Nephron (organoid): Measurements from ENCODE around the gene GMIP.

Source experiments
- H3K27ac Mint-ChIP-seq, 3 experiments: 2 replicates each; pipeline ENCODE4 v1.8.0; 2020; ENCODE audit warnings: mixed read lengths in 3 of 3, mild to moderate bottlenecking in 2 of 3, moderate library complexity in 1 of 3
- H3K27me3 Mint-ChIP-seq: 2 replicates; pipeline ENCODE4 v1.8.0; 2021; ENCODE audit warnings: low read depth, mild to moderate bottlenecking, moderate library complexity, mixed read lengths
- H3K36me3 Mint-ChIP-seq: 2 replicates; pipeline ENCODE4 v1.8.0; 2020; ENCODE audit warnings: low read depth, mixed read lengths
- H3K4me1 Mint-ChIP-seq: 2 replicates; pipeline ENCODE4 v1.8.0; 2020; ENCODE audit warnings: mixed read lengths
- H3K4me3 Mint-ChIP-seq, 3 experiments: 2 replicates each; pipeline ENCODE4 v1.8.0; 2020; ENCODE audit warnings: mild to moderate bottlenecking in 3 of 3, mixed read lengths in 3 of 3, moderate library complexity in 2 of 3
- H3K9me3 Mint-ChIP-seq: 2 replicates; pipeline ENCODE4 v1.8.0; 2020; ENCODE audit warnings: mixed read lengths
- TF ChIP-seq, protein P1 (sequence below), 3 experiments: fragments of 200-600 bp; sonication (generic); IDR thresholded peaks; one replicate each; pipeline ENCODE4 v1.5.0; 2021; ENCODE audit warnings: antibody characterized with exemption in 3 of 3; ENCODE audit not compliant: unreplicated experiment in 3 of 3

Gene GMIP

DNA sequence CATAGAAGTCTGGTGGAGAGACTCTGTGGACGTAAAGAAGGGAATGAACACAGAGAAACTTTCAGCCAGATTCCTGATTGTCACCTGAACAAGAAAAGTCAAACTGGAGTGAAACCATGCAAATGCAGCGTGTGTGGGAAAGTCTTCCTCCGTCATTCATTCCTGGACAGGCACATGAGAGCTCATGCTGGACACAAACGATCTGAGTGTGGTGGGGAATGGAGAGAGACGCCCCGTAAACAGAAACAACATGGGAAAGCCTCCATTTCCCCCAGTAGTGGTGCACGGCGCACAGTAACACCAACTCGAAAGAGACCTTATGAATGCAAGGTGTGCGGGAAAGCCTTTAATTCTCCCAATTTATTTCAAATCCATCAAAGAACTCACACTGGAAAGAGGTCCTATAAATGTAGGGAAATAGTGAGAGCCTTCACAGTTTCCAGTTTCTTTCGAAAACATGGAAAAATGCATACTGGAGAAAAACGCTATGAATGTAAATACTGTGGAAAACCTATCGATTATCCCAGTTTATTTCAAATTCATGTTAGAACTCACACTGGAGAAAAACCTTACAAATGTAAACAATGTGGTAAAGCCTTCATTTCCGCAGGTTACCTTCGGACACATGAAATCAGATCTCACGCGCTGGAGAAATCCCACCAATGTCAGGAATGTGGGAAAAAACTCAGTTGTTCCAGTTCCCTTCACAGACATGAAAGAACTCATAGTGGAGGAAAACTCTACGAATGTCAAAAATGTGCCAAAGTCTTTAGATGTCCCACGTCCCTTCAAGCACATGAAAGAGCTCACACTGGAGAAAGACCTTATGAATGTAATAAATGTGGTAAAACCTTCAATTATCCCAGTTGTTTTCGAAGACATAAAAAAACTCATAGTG lies 36.0 kb upstream of the GMIP start:
- no peaks in the 10 kb centered on the region for H3K4me1 Mint-ChIP-seq
- TF ChIP-seq, protein P1, sequence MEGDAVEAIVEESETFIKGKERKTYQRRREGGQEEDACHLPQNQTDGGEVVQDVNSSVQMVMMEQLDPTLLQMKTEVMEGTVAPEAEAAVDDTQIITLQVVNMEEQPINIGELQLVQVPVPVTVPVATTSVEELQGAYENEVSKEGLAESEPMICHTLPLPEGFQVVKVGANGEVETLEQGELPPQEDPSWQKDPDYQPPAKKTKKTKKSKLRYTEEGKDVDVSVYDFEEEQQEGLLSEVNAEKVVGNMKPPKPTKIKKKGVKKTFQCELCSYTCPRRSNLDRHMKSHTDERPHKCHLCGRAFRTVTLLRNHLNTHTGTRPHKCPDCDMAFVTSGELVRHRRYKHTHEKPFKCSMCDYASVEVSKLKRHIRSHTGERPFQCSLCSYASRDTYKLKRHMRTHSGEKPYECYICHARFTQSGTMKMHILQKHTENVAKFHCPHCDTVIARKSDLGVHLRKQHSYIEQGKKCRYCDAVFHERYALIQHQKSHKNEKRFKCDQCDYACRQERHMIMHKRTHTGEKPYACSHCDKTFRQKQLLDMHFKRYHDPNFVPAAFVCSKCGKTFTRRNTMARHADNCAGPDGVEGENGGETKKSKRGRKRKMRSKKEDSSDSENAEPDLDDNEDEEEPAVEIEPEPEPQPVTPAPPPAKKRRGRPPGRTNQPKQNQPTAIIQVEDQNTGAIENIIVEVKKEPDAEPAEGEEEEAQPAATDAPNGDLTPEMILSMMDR (IDR thresholded peaks at IDR 0.05; ENCODE audit: unreplicated experiment in 3 of 3): no peak
- H3K4me3 Mint-ChIP-seq: no peak overlapping the region
- H3K27me3 Mint-ChIP-seq: no peaks in the 10 kb centered on the region
- no peak overlapping the region for H3K27ac Mint-ChIP-seq
- H3K9me3 Mint-ChIP-seq: peaks cover 60% of the 10 kb centered on the region
- peaks cover 89% of the 10 kb centered on the region for H3K36me3 Mint-ChIP-seq

DNA sequence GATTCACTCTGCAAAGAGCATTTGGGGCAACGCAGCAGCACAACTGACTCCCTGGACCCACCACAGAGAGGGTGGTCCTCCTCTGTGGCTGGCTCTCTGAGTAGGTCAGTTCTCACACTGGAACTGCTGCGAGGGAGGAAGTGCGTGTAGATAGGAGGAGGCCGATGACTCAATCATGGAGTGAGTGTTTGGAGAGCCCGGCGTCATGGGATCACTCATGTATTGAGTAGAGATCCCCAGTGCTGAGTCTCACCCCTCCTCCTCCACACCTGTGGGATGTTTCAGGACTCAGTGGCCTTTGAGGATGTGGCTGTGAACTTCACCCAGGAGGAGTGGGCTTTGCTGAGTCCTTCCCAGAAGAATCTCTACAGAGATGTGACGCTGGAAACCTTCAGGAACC lies 34.1 kb upstream of the GMIP start:
- H3K9me3 Mint-ChIP-seq: peaks cover 50% of the 10 kb centered on the region
- TF ChIP-seq, protein P1 (IDR thresholded peaks at IDR 0.05; ENCODE audit: unreplicated experiment in 3 of 3): no peak
- H3K4me3 Mint-ChIP-seq: no peak overlapping the region
- H3K36me3 Mint-ChIP-seq: peaks cover 85% of the 10 kb centered on the region
- no peak overlapping the region for H3K27ac Mint-ChIP-seq
- no peaks in the 10 kb centered on the region for H3K27me3 Mint-ChIP-seq
- no peaks in the 10 kb centered on the region for H3K4me1 Mint-ChIP-seq

DNA sequence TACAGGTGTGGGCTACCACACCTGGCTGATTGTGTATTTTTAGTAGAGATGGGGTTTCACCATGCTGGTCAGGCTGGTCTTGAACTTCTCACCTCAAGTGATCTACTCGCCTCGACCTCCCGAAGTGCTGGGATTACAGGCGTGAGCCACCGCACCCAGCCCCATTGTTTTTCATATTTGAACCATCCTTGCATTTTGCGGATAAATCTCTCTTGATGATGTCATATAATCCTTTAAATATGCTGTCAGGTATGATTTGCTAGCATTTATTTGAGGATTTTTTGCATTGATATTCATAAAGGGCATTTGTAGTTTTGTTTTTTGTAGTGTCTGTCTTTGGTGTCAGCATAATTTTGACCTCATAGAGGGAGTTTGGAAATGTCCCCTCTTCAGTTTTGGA lies 30.9 kb upstream of the GMIP start:
- Mint-ChIP-seq H3K4me3 (no peak overlapping the region), H3K27me3 (no peaks in the 10 kb centered on the region), H3K36me3 (peaks cover 70% of the 10 kb centered on the region), H3K4me1 (peaks cover 4% of the 10 kb centered on the region), H3K9me3 (peaks cover 35% of the 10 kb centered on the region), H3K27ac (no peak overlapping the region)
- TF ChIP-seq, protein P1 (IDR thresholded peaks at IDR 0.05; ENCODE audit: unreplicated experiment in 3 of 3): no peak

DNA sequence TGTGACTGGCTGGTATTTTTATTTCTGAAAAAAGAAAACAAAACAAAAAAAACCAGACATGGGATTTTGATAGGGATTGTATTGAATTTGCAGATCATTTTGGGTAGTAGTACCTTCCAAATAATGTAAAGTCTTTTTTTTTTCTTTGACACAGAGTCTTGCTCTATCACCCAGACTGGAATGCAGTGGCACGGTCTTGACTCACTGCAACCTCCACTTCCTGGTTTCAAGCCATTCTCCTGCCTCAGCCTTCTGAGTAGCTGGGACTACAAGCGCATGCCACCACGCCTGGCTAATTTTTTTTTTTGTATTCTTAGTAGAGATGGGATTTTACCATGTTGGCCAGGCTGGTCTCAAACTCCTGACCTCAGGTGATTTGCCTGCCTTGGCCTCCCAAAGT lies 29.4 kb upstream of the GMIP start:
- H3K4me3 Mint-ChIP-seq: no peak overlapping the region
- no peaks in the 10 kb centered on the region for H3K27me3 Mint-ChIP-seq
- peaks cover 4% of the 10 kb centered on the region for H3K4me1 Mint-ChIP-seq
- peaks cover 55% of the 10 kb centered on the region for H3K36me3 Mint-ChIP-seq
- TF ChIP-seq, protein P1 (IDR thresholded peaks at IDR 0.05; ENCODE audit: unreplicated experiment in 3 of 3): no peak
- peaks cover 23% of the 10 kb centered on the region for H3K9me3 Mint-ChIP-seq
- H3K27ac Mint-ChIP-seq: no peak overlapping the region

DNA sequence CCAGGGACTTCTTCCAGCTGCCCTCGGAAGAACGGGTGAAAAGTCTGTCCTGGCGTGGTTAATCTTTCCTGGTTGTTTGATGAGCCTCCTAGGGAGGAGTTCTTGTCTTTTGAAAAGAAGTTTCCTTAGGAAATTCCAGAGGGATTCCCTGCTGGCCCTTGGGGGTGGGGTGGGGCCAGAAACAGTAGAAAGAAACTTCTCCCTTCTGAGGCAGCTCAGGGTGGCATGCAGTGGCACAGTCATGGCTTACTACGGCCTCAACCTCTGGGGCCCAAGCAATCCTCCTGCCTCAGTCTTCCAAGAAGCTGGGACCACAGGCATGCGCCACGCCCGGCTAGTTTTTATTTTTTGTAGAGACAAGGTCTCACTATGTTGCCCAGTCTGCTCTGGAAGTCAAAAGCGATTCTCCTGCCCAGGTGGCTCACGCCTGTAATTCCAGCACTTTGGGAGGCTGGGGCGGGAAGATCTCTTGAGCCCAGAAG lies 26.7 kb upstream of the GMIP start:
- Mint-ChIP-seq H3K9me3 (peaks cover 6% of the 10 kb centered on the region), H3K4me3 (peak overlapping the region; percentile 85 to 88 (median 88)), H3K4me1 (peaks cover 4% of the 10 kb centered on the region), H3K27ac (no peak overlapping the region), H3K27me3 (no peaks in the 10 kb centered on the region), H3K36me3 (peaks cover 28% of the 10 kb centered on the region)
- TF ChIP-seq, protein P1 (IDR thresholded peaks at IDR 0.05; ENCODE audit: unreplicated experiment in 3 of 3): no peak
